Stimulated activated CD4-positive, alpha-beta T cell treated with anti-CD3 and anti-CD28 coated beads, Interleukin-1b, Interleukin-23, amount 100 ng/mL, for 48 hours (primary cell): Measurements from ENCODE around the gene KCNIP1.
"Not testable (repeated sequence)": the region's sequence is repeated elsewhere in the genome, so short reads cannot be mapped to it uniquely, and the experiment has no call there.

Experiments
- DNase-seq: peaks from one replicate; pipeline ENCODE4 v3.0.0-alpha.2; 2020

KCNIP1 gene

DNA sequence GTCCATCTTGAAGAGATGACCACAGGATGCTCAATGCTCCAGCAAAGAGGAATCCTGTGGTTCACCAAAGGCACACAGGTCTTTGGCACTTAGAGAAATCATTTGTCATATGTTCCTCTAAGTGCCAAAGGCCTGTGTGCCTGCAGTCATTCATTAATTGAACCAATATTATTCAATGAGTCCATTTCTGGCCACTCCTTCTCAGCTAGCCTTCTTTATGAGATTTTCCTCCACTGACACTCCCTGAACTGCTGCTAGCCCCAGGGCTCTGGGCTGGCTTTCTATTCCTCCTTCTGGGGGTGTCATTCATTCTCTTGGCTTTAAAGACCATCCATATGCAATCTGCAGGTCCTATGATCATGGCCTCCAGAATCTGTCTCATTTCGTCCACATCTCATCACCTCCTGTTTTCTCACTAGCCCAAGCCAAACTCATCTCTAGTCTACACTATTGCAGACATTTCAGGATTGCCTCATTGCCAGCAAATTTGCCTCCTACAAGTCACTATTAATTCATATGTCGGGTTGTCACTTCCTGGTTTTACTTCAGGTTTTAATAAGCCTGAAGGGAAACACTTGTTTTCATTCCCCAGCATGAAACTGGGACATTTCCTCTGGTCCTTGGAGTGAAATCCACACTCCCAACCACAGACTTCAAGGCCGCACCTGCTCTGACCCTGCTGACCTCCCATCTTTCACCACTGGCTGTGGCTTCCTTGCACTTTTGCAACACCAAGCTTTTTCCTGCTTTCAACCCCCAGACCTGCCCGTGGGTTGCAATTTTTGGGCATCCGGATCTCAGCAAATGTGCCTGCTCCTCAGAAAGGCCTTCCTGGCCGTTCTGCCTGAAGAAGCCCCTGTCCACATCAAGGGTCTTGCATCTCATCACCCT, 35.1 kb downstream of the KCNIP1 start:
- no peak for DNase-seq

DNA sequence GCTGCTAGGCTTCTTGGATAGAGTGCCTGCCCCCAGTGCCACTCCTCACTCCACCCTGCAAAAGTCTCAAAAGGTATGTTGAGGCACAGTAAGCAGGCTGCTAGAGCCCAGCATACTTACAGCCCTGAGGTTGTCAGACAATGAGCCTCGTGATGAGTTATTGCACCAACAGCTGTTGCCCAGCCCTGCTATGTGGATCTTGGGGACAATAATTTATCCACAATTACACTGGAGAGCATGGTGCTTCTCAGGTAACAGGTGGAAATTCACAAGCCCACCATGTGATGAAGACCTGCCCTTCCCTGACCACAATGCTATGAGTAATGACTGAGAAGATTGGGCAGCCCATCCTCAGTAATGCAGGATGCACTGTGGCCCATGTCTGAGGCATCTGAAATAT, 36.5 kb downstream of the KCNIP1 start:
- no peak for DNase-seq

DNA sequence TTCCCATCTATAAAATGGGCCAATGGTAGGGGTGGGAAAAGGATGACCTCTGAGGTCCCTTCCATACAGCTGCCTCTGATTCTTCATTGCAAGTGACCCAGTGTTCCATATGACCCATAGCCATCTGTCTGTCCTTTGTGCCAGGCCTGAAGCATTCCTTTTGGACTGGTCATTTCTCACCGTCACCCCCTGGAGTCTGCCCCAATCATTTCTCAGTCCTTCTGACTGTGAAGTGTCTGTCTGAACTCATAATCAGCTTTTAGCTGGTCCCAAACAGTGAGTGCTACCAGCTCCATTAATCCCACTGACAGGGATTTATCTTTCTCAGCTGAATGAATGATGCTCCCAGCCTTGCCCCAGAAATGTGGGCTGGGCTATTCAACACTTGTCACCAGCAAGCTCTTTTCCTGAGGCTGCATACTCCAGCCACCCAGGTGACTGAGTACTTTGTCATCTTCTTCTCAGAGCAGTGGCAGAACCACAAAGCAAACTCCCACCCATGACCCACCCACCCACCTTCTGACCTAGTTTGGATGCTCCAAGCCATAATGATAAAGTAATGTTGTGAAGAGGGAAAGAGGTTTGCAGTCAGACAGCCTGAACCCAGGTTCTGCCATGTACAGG, 37.4 kb downstream of the KCNIP1 start:
- no peak for DNase-seq

DNA sequence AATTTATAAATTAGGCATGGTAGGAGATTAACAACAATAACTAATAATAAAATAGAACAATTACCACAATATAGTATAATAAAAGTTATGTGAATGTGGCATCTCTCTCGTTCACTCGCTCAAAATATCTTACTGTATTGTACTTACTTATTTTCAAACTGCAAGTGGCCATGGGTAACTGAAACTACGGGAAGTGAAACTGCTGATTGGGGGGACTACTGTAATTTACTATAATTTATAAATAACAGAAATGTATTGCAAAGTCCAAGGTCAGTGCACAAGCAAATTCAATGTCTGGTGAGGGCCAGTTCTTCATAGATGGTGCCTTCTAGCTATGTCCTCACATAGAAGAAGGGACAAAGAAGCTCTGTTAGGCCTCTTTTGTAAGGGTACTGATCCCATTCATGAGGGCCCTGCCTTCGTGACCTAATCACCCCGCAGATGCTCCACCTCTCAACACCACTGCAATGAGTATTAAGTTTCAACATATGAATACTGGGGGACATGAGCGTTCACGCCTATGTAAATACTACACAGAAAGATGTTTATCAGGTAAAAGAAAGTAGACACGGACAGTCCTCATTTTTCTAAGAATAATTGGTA, 39.0 kb downstream of the KCNIP1 start:
- DNase-seq, result no peak

DNA sequence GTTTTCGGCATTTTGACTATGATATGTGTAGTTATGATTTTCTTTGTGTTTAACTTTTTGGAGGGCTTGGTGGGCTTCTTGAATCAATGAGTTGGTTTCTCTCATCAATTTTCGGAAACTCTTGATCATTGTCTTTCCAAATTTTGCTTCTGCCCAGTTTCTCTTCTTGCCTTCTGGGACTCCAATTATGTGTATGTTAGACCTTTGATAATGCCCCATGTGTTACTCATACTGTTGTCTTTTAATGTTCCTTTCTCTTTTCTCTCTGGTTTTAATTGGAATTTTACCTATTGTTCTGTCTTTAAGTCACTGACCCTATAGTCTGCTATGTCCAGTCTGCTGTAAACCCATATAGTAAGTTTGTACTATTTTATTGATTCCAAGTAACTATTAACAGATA, 41.5 kb downstream of the KCNIP1 start:
- DNase-seq, result no peak

DNA sequence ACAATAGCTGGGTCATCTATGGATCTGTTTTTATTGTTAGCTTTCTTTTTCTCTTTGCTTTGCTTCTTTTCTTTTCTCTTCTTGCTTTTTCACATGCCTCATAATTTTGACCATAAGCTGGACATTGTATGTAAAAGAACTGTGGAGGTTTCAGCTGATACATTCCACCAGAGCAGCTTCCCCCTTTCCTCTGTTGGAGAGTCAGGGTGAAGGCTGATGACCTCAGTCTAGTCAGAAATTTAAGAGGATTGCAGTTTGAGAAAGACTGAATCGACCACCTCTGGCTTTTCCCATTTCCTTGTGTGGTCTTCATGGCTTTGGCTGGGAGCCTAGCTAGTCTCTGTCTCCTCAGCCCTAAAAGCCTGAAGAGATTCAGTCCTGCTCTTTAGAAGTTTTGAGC, 42.0 kb downstream of the KCNIP1 start:
- DNase-seq, result no peak

DNA sequence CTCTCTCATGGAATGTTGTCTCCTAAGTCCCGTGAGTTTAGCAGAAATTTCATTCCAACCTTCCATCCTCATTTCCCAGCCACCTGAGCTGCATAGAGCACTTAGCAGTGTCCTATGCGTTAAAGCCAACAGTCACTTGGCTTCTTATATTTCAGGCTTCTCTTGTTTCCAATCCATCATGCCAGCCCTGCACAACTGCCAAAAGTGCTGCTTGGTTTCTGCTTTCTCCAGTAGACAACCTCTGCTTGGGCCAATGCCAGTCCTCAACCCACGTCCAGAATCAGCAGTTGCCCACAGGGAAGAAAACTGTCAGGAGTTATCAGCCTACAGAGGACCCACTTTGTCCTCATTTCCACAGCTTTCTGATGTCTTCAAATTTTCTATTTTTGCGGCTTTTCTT, 42.5 kb downstream of the KCNIP1 start:
- DNase-seq, result no peak

DNA sequence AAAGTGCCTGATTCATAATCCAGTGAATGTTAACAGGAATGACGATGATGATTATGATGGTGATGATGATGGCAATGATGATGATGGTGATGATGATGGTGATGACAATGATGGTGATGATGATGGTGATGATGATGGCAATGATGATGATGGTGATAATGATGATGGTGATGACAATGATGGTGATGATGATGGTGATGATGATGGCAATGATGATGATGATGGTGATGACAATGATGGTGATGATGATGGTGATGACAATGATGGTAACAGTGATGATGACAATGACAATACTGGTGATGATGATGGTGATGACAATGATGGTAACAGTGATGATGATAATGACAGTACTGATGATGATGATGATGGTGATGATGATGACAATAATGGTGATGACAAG, 46.6 kb downstream of the KCNIP1 start:
- DNase-seq, result not testable (repeated sequence)

DNA sequence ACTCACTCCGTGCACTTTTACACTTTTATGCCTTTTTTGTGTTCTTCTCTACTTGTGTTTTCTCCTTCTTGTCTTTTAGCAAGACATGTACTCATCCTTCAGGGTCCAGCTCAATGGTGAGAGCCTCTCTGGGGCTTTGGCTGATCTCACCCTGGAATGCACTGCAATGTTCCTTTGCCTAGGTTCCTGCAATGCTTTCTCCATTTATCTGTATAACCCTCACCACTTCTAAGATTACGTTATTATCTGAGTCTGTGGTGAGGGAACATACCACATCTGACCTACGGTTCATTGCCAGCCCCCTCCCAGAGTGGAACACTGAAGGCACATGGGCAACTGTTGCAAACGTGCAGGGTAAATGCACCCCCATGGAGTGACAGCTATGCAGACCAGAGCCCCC, 47.3 kb downstream of the KCNIP1 start:
- no peak for DNase-seq

DNA sequence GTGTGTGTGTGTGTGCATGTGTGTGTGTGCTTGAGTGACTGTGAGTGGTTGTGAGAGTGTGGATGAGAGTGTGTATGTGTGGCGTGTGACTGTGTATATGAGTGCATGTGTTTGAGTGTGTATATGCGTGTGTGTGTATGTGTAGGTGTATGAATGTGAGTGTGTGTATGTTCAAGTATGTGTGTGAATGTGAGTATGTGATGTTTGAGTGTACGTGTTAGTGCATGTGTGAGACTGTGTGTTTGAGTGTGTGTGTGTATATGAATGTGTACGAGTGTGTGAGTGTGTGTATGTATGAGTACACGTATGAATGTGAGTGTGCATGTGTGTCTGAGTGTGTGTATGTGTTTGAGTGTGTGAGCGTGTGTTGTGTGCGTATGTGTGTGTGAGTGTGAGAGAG, 47.8 kb downstream of the KCNIP1 start:
- no peak for DNase-seq

DNA sequence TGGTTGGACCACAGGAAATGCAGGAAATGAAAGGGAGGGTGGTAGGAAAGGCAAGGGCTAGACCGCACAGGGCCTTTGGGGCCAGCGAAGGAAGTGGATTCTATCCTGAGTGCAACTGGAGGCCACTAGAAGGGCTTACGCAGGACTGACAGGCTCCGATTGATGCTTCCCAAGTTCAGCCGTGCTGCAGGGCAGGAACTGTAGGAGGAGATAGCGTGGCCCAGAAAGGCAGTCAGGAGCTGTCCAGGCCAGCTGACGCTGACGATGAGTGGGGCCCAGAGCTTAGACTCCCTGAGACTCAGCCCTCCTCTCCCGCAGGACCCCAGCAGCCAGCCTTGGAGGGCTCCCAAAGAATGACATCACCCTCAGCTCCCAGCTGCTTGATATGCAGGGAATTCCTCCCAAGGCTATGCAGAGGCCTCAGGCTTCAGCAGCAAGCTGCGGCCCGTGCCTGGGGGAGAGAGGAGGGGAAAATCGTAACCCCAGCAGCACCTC, 48.8 kb downstream of the KCNIP1 start:
- no peak for DNase-seq

DNA sequence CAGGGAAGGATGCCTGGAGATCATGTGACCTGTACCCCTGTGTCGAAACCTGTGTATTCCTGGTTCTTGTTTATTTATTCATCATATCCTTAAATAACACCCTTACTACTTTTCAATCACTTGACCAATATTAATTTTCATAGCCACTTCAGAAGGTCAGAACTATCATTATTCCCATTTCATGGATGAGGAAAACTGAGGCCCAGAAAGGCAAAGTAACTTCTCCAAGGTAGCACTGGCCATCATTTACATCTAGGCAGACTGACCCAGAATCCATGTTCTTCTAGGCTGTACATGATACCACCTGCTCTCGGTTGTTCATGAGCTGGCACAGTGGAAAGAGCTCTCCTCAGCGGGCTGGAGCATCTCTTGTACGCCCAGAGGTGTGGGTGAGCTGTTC, 49.4 kb downstream of the KCNIP1 start:
- DNase-seq, result no peak

DNA sequence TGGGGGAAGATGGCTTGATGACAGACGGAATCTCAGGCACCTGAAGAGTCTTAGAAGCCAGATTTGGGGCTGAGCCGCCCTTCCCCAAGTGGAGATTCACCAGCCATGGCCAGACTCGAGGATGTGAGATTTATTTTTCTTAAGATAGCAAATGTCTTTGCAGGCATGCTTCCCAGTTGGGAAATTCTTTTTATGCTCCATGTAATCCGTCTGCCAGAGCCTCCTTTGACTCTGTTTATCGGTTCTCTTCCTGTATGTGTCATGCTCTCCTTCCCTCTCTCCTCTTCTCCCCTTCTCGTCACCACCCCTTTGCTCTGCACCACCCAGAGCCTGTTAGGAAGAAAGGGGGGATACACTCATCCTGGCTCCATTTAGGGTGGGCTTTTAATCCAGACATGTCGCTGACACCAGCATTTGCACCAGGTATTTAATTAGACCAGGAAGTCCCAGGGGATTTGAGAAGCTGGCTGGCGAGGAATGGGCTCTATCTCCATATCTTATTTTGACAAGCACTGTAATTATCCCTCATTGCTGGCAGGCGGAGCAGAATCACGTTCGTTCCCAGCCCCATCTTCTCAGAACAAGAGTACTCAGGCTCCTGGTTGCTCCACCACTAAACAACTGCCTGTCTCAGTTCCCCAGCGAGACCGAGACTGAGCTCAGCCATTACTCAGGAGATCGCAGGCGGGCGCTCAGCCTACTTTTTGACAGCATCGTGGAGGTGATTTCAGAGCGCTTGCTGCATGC, 50.9 kb downstream of the KCNIP1 start:
- no peak for DNase-seq

DNA sequence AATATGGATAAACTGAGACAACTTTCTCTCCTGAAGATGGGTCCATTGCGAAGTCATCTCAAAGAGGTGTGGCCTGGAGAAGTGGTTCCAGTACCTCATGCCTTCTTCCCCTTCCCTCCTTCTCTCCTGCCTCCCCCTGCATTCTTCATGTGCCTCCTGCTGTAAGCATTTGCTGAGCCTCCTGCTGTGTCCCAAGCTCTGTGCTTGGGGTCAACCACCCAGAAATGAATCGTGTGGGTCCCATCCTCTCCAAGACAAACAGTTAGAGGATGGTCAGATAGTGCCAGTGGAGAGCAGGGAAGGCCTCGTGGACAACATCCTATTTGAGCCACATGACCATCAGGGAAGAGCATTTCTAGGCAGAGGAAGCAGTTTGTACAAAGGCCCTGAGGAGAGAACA, 53.5 kb downstream of the KCNIP1 start:
- no peak for DNase-seq

DNA sequence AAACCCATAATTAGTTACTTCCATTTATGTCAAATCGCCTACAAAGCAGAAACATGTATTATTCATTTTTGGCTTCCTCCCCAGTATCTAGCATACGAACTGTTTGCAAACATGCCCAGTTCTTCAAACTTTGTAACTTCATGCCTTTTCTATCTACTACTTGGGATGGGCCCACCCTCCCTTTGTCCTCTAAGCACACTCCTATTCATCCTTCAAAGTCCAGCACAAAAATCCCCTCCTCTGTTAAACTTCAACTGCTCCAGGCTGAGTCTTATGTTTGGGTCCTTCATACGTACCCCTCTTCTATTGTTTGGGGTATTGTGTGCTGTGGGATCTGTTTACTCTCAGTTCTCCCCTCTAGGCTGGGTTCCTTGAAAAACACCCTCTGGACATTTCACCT, 55.5 kb downstream of the KCNIP1 start:
- no peak for DNase-seq

DNA sequence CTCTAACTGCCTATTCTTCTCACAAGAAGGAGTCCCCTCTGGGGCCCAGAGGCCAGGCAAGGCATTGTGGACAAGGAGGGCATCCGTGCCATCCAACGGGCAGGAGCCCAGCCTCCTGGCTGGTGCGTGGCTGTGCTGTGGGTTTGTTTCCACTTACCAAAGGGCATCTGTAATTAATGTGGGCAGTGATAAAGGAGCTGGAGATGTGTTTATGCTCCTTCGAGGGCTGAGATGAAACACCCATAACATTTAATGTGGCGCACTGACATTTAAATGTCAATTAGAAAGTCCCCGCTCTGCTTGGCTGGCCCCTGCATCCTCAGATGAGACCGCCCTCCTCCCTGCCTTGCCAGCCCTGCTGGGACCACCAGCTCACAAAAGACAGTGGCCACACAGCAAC, 57.1 kb downstream of the KCNIP1 start:
- no peak for DNase-seq

DNA sequence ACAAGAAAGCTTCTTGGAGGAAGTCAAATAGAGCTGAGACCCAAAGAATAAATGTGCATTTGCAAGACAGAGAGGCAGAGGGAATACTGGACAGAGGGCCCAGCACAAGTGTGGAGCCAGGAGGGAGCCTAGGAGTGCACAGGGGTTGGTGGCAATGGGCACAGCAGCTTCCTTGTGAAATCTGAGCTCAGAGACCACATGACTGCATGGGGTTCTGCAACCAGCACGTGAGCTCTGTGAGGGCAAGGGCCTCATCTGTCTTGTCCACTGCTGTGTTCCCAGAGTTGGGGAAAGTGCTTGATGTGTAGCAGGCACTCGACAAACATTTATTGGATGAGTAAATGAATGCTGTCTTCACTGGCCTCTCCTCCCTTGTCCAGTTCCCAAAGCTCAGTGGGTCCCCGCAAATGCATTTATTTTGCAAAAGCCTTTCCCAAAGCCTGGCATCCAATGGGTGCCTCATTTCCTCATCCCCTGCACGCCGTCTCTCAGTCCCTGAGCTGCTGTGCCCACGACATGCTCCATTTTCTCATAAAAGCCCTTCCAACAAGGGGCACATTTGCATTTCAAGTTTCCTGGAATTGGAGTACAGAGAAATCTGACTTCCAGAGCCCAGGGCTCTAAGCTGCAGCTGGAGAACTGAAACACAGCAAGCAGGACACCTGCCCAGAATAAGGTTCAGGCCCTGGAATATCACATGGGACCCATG, 58.5 kb downstream of the KCNIP1 start:
- no peak for DNase-seq

DNA sequence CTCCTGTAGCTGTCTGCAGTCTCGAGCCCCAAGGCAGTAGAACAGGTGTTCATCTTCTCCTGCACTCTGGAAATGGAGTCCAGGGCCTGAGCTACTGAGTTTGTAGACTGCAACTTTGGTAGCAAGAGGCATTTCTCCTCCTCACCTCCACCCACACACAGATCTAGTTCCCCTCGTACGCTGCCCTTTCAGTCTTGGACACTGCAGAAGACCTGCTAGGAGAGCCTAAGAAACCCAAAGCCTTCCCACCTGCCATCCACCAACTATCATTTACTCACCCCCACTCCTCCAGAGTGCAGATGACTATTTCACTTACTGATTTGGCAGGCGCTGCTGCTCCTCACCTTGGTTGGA, 59.0 kb downstream of the KCNIP1 start:
- no peak for DNase-seq

DNA sequence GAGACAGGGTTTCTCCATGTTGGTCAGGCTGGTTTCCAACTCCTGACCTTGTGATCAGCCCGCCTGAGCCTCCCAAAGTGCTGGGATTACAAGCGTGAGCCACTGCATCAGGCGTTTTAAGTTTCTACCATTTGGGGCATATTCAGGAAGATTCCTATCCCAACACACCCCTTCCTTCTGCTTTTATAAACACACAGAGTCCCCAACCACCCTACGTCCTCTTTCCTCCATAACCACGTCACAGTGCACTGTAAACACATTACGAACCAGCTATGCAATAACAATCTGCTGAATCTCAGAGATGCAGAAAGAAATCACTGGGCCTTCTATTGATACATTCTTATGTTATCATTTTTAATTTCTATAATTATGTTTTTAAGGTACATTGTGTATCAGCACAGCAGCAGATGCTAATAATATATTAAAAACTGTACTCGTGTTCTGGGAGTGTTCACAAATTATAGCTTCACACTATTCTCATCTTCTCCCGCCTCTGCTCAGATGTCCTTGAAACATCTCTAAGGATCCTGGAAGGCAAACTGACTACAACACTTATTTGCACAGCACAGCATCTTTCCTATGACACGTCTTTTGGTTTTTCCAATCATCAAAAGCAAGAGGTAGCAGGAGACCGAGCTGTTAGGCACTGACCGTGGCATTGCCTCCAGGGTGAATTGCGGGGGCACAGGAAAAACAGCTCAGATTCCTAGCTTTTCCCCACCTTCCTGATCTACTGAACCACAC, 60.2 kb downstream of the KCNIP1 start:
- DNase-seq, result no peak

DNA sequence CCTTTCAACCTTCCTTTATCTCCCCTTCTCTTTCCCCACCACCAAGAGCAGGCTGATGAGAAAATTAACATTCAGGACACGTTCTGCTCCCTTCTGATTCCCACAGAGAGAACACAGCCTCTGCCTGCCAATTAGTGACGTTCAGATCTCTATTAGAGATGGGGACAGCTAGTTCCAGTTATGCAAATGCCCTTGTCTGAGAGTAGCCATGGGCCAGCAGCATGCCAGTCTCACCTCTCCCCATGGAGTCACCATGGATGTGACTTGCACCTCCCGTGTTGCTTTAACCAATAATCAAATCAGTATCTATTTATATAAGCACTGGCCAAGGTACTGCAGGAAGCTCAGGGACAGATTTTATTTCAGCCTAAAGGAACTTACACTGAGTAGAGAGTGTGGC, 61.3 kb downstream of the KCNIP1 start:
- no peak for DNase-seq

DNA sequence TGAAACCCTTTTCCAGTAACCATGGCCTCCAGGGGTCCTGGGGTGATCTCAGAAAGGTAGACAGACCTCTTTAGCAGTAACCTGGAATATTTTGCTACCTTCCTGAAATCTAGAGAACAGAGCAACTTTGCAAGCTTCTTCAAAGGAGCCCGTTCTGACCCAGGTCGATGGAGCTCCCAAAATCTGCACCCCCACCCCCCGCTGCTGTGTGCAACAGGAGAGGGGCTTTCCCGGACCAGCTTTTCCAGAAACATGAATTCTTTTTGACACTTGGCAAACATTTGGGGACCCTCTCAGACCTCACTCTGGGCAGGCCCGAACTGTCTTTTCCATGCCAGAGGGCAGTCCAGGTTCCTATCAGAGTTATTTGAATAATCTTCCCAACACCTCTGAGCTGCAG, 65.3 kb downstream of the KCNIP1 start:
- DNase-seq, result no peak

DNA sequence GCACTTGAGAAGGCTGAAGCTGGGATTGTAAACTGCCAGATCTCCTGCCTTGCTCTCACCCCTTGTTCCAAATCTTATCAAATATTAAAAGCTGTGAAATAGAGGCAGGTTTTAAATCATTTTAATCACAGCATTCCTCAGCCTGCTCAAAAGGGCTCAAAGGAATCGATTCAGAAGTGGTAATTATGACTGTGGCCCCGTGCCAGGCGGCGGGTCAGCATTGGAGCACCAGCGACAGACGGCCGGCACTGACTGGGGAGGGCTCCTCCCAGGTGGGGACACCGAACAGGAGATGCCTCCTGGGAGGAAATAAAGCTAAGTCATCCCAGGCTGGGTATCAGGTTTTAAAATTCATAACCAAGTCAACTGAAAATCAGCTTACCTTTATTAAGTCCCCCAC, 66.7 kb downstream of the KCNIP1 start:
- no peak for DNase-seq
